DND-41 (cell line): ENCODE measurements around the gene CLCN7.

Source experiments
- ATAC-seq: fragments of 200-7000 bp; cut with Tn5 transposase; 3 replicates; pipeline ENCODE4 v1.9.1; 2021; ENCODE audit warnings: low read depth; ENCODE audit not compliant: insufficient read depth
- DNase-seq: peaks from one replicate; pipeline ENCODE4 v3.0.0-alpha.2; 2020
- H2AFZ ChIP-seq: 2 replicates; pipeline ENCODE4 v1.6.0; 2012; ENCODE audit warnings: low read depth, low read length
- H3K27ac ChIP-seq: 2 replicates; pipeline ENCODE4 v1.5.1; 2012; ENCODE audit warnings: low read length, inconsistent platforms
- H3K27me3 ChIP-seq: fragments of 200-600 bp; sonication (generic); 2 replicates; pipeline ENCODE4 v1.6.0; 2012; ENCODE audit warnings: low read length, mild to moderate bottlenecking, inconsistent platforms; ENCODE audit not compliant: insufficient read depth, poor library complexity
- H3K36me3 ChIP-seq: 2 replicates; pipeline ENCODE4 v1.5.1; 2012; ENCODE audit warnings: low read length, inconsistent platforms; ENCODE audit not compliant: insufficient read depth
- H3K4me1 ChIP-seq: 2 replicates; pipeline ENCODE4 v1.5.1; 2012; ENCODE audit warnings: mild to moderate bottlenecking, low read length; ENCODE audit not compliant: insufficient read depth
- H3K4me2 ChIP-seq: 2 replicates; pipeline ENCODE4 v1.6.0; 2012; ENCODE audit warnings: mild to moderate bottlenecking, moderate library complexity, low read length, inconsistent platforms; ENCODE audit not compliant: insufficient read depth
- H3K4me3 ChIP-seq, 2 experiments: fragments of 200-600 bp in 1 of 2; shearing (Covaris generic) in 1 of 2; 2 replicates each; pipeline ENCODE4 v1.5.1; 2012 to 2016; ENCODE audit warnings: inconsistent platforms in 2 of 2, low read length in 2 of 2, mild to moderate bottlenecking in 2 of 2, low read depth in 1 of 2, moderate library complexity in 1 of 2
- H3K79me2 ChIP-seq: 2 replicates; pipeline ENCODE4 v1.6.0; 2012; ENCODE audit warnings: low read length, inconsistent platforms; ENCODE audit not compliant: insufficient read depth
- H3K9ac ChIP-seq: 2 replicates; pipeline ENCODE4 v1.6.0; 2012; ENCODE audit warnings: low read depth, mild to moderate bottlenecking, inconsistent platforms, low read length, moderate library complexity
- H3K9me3 ChIP-seq: 2 replicates; pipeline ENCODE4 v1.5.1; 2012; ENCODE audit warnings: low read length, moderate library complexity, mild to moderate bottlenecking, inconsistent platforms; ENCODE audit not compliant: insufficient read depth, severe bottlenecking
- H4K20me1 ChIP-seq: 2 replicates; pipeline ENCODE4 v1.6.0; 2012; ENCODE audit warnings: low read length; ENCODE audit not compliant: insufficient read depth
- EZH2 ChIP-seq: IDR thresholded peaks from 3 replicates; pipeline ENCODE4 v1.6.1; 2012; ENCODE audit warnings: borderline replicate concordance, low read depth, mild to moderate bottlenecking, moderate library complexity, low read length, inconsistent platforms; ENCODE audit not compliant: severe bottlenecking
- TF ChIP-seq, protein P1 (sequence below): IDR thresholded peaks from 2 replicates; pipeline ENCODE4 v1.5.1; 2012; ENCODE audit warnings: borderline replicate concordance, low read length, moderate library complexity, mild to moderate bottlenecking; ENCODE audit not compliant: poor library complexity, severe bottlenecking; ENCODE audit errors: extremely low read depth

The CLCN7 gene

DNA sequence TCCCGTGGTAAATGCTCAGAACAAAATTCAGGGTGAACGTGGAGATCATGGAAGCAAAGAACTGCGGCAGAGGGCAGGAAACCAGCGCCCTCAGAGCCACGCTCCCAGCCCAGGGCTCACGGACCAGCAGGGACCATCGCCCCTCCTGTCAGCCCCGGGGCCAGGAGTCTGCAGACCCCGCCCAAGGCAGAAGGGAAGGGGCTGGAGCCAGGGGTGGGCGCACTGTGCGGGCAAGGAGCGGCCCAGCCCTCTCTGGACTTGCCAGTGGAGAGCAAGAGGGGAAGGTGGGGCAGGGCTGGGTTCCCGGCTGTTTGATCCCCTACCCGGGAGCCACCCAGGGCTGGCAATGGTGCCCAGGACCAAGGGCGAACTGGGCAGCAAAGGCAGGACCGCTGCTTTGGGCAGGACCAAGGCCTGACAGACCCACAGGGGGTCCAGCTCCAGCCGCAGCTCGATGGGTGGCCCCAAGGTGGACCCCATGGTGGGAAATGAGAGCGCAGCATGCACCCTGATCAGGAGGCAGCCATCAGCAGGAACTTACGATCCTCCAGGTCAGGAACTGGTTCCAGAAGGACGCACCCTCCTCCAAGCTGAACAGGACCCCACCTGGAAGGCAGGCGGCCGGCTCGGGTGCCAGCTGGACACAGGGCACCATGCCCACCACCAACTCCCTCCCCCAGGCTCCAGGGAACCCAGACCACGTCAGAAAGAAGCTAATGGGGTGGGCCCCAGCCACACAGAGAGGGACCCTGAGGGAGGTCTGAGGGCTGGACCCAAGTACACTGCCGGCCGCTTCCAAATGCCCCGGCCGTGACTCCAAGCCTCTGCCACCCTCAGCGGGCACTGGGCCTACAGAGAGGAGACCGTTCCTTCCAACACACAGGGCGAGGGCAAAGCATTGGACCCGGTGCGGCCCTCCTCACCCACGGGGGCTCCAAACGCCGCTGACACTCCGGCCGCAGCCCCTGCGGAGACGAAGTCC, 19.3 kb downstream of the CLCN7 start:
- H3K79me2 ChIP-seq, result no peaks in the 10 kb centered on the region
- no peaks in the 10 kb centered on the region for H3K9me3 ChIP-seq
- no peaks in the 10 kb centered on the region for H3K4me1 ChIP-seq
- no peak overlapping the region for H3K9ac ChIP-seq
- no peak overlapping the region for H3K27ac ChIP-seq
- no peak for TF ChIP-seq EZH2
- TF ChIP-seq, protein P1, sequence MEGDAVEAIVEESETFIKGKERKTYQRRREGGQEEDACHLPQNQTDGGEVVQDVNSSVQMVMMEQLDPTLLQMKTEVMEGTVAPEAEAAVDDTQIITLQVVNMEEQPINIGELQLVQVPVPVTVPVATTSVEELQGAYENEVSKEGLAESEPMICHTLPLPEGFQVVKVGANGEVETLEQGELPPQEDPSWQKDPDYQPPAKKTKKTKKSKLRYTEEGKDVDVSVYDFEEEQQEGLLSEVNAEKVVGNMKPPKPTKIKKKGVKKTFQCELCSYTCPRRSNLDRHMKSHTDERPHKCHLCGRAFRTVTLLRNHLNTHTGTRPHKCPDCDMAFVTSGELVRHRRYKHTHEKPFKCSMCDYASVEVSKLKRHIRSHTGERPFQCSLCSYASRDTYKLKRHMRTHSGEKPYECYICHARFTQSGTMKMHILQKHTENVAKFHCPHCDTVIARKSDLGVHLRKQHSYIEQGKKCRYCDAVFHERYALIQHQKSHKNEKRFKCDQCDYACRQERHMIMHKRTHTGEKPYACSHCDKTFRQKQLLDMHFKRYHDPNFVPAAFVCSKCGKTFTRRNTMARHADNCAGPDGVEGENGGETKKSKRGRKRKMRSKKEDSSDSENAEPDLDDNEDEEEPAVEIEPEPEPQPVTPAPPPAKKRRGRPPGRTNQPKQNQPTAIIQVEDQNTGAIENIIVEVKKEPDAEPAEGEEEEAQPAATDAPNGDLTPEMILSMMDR, result no peak
- ATAC-seq (no peak), DNase-seq (no peak)
- H3K4me2 ChIP-seq, result no peak overlapping the region
- H3K36me3 ChIP-seq, result peaks cover 84% of the 10 kb centered on the region
- H4K20me1 ChIP-seq, result peaks cover 4% of the 10 kb centered on the region
- H3K27me3 ChIP-seq, result no peaks in the 10 kb centered on the region
- no peak overlapping the region for H3K4me3 ChIP-seq
- no peak overlapping the region for H2AFZ ChIP-seq

DNA sequence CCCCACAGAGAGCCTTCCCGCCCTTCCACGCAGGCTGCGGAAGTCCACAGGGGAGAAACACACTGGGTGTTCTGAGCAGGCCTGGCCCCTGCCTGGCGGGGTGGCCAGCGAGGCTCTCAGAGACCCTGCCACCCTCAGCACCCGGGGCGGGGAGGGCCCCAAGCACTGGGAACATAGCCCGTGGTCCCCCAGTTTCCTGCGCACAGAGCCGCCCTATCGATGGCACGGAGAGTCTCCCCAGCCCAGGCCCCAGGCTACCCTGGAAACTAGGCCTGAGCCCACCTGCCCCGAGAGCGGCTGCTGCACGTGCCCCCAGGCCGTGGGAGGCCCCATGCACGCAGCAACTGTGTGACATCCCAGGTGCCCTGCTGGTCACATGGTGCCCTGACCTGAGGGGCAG, 20.3 kb downstream of the CLCN7 start:
- no peaks in the 10 kb centered on the region for H3K9me3 ChIP-seq
- no peaks in the 10 kb centered on the region for H3K27me3 ChIP-seq
- H3K4me3 ChIP-seq, result no peak overlapping the region
- no peaks in the 10 kb centered on the region for H3K4me1 ChIP-seq
- no peak overlapping the region for H2AFZ ChIP-seq
- no peak overlapping the region for H3K4me2 ChIP-seq
- no peaks in the 10 kb centered on the region for H3K79me2 ChIP-seq
- H3K27ac ChIP-seq, result no peak overlapping the region
- peaks cover under 1% of the 10 kb centered on the region for H4K20me1 ChIP-seq
- DNase-seq (no peak), ATAC-seq (no peak)
- no peak for TF ChIP-seq EZH2
- TF ChIP-seq, protein P1, result no peak
- H3K36me3 ChIP-seq, result peaks cover 82% of the 10 kb centered on the region
- H3K9ac ChIP-seq, result no peak overlapping the region

- no peak overlapping the region for H3K4me3 ChIP-seq
- no peak overlapping the region for H3K9ac ChIP-seq
- no peaks in the 10 kb centered on the region for H3K4me1 ChIP-seq
- H3K36me3 ChIP-seq, result peaks cover 83% of the 10 kb centered on the region
- DNase-seq, result no peak
- H2AFZ ChIP-seq, result no peak overlapping the region
- no peaks in the 10 kb centered on the region for H3K27me3 ChIP-seq
- no peaks in the 10 kb centered on the region for H3K9me3 ChIP-seq
- no peaks in the 10 kb centered on the region for H3K79me2 ChIP-seq
- no peak overlapping the region for H3K27ac ChIP-seq
- ATAC-seq, result no peak
- no peak for TF ChIP-seq EZH2
- TF ChIP-seq, protein P1, result no peak
- no peak overlapping the region for H3K4me2 ChIP-seq
- H4K20me1 ChIP-seq, result peaks cover 8% of the 10 kb centered on the region; the same call in 1 of the 2 replicates
These were observed 21.5 kb downstream of the CLCN7 start for GRCh38 chr16:1453316-1453715.
